HG03095 (cell line): Measurements from ENCODE around the gene LCE7A.

Source experiments
- ATAC-seq: cut with Tn5 transposase; IDR thresholded peaks from one replicate; pipeline ENCODE4 v1.9.1; 2021; ENCODE audit warnings: moderate library complexity; ENCODE audit not compliant: unreplicated experiment

Gene LCE7A

GRCh38 chr1:152879559-152880198 lies 19.9 kb downstream of the LCE7A start:
- no peak for ATAC-seq

- no peak for ATAC-seq
Observed at GRCh38 chr1:152880316-152880715, 20.5 kb downstream of the LCE7A start.

- peak; percentile 56 for ATAC-seq
Observed at GRCh38 chr1:152880907-152881306, 21.1 kb downstream of the LCE7A start.

- ATAC-seq, result no peak
Observed at GRCh38 chr1:152884085-152884484, 24.3 kb downstream of the LCE7A start.

GRCh38 chr1:152884506-152884905 lies 24.7 kb downstream of the LCE7A start:
- ATAC-seq, result no peak

GRCh38 chr1:152884966-152885624 lies 25.3 kb downstream of the LCE7A start:
- ATAC-seq, result no peak

- ATAC-seq, result no peak
Observed at GRCh38 chr1:152886085-152886484, 26.3 kb downstream of the LCE7A start.

GRCh38 chr1:152886758-152887409 lies 27.1 kb downstream of the LCE7A start:
- no peak for ATAC-seq

- no peak for ATAC-seq
Observed at GRCh38 chr1:152888126-152888525, 28.3 kb downstream of the LCE7A start.

GRCh38 chr1:152899027-152899426 lies 39.2 kb downstream of the LCE7A start:
- no peak for ATAC-seq

- ATAC-seq, result no peak
Observed at GRCh38 chr1:152899883-152900282, 40.1 kb downstream of the LCE7A start.

GRCh38 chr1:152901631-152902030 lies 41.8 kb downstream of the LCE7A start:
- no peak for ATAC-seq

- no peak for ATAC-seq
Observed at GRCh38 chr1:152902636-152903035, 42.8 kb downstream of the LCE7A start.

GRCh38 chr1:152904688-152905440 lies 45.1 kb downstream of the LCE7A start:
- no peak for ATAC-seq

GRCh38 chr1:152906023-152906565 lies 46.3 kb downstream of the LCE7A start:
- ATAC-seq, result no peak

GRCh38 chr1:152907686-152908601 lies 48.1 kb downstream of the LCE7A start, which contains the start of gene IVL:
TSS of gene IVL (plus strand) at chr1:152908546. CDS start at chr1:152909798, 1,252 bp downstream.
- no peak for ATAC-seq

GRCh38 chr1:152909206-152909605 lies 49.4 kb downstream of the LCE7A start:
- ATAC-seq, result no peak
